Ammon's horn (tissue), 1 donor: ENCODE measurements around the gene TCF15.
"Not testable (repeated sequence)": the region's sequence is repeated elsewhere in the genome, so short reads cannot be mapped to it uniquely, and the experiment has no call there.

Experiments
- DNase-seq: peaks from one replicate; pipeline ENCODE4 v3.0.0-alpha.2; 2016; ENCODE audit warnings: low spot score

The TCF15 gene

DNA sequence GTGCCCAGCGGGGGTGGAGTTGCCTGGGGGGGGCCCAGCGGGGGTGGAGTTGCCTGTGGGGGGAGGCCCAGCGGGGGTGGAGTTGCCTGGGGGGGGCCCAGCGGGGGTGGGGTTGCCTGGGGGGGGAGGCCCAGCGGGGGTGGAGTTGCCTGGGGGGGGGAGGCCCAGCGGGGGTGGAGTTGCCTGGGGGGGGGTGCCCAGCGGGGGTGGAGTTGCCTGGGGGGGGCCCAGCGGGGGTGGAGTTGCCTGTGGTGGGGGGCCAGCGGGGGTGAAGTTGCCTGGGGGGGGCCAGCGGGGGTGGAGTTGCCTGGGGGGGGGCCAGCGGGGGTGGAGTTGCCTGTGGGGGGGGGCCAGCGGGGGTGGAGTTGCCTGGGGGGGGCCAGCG is 31.9 kb upstream of the TCF15 start:
- DNase-seq, result not testable (repeated sequence)

DNA sequence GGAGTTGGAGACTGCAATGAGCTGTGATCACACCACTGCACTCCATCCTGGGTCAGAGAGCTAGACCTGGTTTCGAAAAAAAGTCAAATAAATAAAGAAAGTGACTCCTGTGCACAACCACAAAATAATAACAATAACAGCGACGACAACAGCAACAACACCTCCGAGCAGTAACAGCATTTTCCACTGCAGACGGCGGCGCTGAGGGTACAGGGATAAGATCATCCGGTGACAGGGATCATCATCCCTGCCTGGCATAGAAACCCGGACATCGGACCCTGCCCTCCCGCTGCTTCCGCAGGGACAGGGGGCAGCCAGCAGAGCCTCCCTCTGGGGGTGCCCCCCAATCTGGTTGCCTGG is 31.4 kb upstream of the TCF15 start:
- DNase-seq, result no peak

DNA sequence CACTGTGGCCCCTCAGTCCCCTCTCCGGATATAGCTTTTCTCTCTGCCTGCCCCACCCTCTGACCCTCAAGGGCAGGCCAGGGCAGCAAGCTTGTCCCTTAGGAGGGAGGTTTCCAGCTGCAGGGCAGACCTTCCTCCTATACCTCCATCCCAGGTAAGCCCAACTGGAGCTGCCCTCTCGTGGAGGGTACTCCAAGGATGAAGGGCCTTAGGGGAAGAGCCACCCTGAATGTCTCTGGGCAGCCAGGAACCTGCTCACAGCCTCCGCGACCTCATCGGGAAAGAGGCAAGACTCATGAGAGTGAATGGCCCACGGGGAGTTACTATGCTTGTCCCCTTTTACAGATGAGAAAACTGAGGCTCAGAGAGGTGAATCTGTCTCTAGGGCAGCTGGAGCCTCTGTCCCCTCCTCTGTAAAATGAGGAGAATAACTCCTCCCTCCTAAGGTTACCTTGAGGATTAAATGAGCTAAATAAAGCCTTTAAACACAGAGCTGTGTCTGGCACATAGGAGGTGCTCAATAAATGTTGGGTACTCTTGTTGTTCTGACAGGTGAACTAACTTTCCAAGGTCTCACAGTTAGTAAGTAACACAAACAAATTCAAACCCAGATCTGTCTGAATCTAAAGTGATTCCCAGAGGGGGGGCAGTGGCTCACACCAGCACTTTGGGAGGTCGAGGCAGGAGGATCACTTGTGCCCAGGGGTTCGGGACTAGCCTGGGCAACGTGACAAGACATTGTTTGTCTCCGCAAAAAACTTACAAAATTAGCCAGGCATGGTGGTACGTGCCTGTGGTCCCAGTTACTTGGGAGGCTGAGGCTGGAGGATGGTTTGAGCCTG is 30.8 kb upstream of the TCF15 start:
- no peak for DNase-seq

GRCh38 chr20:638579-638978 is 28.5 kb upstream of the TCF15 start:
- no peak for DNase-seq

DNA sequence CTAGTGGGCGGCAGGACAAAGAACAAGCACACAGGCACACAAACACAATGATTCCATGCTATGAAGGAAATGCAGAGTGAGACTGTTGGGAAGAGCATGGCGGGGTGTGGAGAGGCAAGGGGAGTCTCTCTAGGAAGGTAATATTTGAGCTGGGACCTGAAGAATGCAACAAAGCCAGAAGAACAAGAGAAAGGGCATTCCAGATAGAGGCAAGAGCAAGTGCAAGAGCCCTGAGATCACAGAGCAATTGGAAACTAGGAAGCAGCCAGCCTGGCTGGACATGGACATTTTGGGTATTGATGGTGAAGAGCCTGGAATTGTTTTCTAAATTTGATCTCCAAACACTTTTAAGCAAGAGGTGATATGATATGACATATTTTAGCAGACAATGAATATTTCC is 27.4 kb upstream of the TCF15 start:
- no peak for DNase-seq

GRCh38 chr20:635893-636338 is 25.8 kb upstream of the TCF15 start:
- no peak for DNase-seq

- no peak for DNase-seq
Observed at GRCh38 chr20:635028-635892, 25.2 kb upstream of the TCF15 start.

GRCh38 chr20:634148-634925 is 24.2 kb upstream of the TCF15 start:
- peak; percentile 77 for DNase-seq

DNA sequence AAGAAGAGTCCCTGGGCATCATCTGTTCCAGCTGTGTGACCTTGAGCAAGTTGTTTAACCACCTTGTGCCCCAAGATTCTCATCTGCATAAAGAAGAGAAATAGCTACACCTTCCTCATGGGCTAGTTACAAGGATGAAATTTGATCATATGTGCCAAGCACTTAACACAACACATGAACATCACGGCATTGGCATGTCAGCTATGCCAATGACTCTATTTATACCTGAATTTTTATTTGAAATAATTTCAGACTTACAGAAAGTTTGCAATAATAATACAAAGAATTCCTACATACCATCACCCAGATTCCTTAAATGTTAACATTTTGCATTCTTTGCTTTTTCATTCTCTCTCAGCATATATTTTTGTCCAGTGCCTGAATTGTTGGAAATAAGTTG is 21.0 kb upstream of the TCF15 start:
- DNase-seq, result no peak

DNA sequence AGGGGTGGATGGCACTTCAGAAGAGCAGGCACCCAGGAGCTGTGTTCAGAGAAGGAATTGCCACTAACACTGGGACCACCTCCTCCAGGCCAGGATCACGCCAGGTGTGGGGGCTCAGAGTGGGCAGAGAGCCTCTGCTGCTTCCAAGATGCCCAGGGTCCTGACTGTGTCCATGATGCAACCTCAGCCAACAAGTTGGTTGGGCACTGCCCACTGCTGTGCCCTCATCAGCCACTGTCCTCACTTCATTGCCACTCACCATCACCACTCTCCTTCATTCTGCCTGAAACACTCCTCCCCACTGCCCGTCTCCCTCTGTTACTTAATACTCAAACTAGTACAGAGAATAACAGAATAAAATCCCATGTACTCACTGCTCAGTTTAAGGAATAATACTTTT is 16.5 kb upstream of the TCF15 start:
- DNase-seq, result no peak

GRCh38 chr20:625360-625932 is 15.3 kb upstream of the TCF15 start:
- no peak for DNase-seq

DNA sequence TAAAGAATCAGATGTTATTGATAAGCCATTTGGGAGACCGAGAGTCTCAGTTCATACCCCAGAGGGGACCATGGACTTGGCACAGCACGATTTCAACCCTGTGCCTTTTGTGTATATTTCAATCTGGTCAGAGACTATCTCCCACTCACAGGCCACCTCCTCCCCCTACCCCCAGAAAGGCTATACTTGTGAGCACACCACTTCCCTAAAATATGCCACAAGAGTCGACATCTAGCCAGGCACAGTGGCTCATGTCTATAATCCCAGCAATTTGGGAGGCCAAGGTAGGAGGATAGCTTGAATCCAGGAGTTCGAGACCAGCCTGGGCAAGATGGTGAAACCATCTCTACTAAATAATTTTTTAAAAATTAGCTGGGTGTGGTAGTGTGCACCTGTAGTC is 13.6 kb upstream of the TCF15 start:
- no peak for DNase-seq

GRCh38 chr20:623021-623420 is 12.9 kb upstream of the TCF15 start:
- DNase-seq, result no peak

GRCh38 chr20:622161-622560 is 12.1 kb upstream of the TCF15 start:
- DNase-seq, result no peak

DNA sequence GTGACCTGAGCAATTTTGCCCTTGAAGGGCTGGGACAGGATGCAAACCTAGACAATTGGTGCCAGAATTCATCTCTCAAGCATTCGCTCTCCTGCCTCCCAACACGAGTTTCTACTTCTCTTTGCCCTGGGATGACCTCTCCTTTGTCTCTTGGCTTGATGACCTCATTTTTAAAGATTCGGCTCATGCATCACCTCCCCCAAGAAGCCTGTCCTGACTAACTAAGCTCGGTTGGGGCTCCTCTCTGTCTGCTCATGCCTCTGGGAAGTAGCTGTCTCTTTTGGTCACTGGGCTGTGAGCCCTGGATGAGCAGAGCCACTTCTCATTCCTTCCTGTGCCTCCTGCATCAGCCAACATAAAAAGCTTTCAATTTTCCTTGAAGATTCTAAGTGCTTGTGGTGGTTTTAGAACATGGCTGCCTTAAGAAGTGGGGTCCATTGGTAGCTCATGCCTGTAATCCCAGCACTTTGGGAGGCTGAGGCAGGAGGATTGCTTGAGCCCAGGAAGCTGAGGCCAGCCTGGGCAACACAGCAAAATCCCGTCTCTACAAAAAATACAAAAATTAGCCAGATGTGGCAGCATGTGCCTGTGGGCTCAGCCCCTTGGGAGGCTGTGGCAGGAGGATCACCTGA is 11.1 kb upstream of the TCF15 start:
- DNase-seq, result no peak

DNA sequence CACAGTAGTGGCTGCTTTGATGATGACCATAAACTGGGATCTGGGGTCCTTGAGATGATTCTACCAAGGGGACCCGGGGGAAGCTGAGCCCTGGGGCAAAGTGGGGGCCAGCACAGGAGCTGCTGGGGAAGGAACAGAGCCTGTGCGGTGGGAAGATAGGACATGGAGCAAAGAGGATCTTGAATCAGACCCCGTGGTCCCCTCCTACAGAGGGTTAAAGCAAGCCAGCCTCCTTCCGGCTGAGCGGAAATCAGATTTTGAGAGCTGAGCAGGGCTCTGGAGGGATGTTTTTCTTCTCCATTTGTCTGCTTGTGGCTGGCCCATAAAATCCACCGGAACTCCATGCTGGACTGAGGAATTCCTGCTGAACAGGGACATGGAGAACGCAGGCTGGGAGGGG is 10.1 kb upstream of the TCF15 start:
- no peak for DNase-seq

GRCh38 chr20:618980-619379 is 8.9 kb upstream of the TCF15 start:
- DNase-seq, result no peak

- no peak for DNase-seq
Observed at GRCh38 chr20:617934-618690, 8.0 kb upstream of the TCF15 start.

DNA sequence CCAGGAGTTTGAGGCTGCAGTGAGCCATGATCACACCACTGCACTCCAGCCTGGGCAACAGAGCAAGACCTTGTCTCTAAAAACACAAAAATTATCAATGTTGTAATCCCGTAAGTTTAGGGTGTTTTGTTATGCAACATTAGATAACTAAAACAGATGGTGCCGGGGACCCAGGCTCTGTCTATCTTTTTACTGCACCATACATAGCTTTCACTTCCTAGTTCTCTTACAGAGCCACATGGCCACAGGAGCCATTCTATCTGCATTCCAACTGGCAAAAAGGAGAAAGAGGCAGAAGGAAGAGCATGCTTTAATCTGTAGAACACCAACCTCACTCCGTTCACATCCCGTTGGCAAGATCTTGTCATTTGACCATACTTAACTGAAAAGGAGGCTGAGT is 5.4 kb upstream of the TCF15 start:
- no peak for DNase-seq

- DNase-seq, result no peak
Observed at GRCh38 chr20:611843-612185, 1.7 kb upstream of the TCF15 start.
